Dermis microvascular lymphatic vessel endothelial cell (primary cell): Measurements from ENCODE around the gene TOB2. TPM values are rescaled to one million over a fixed set of nuclear protein-coding genes. Genes with fewer than 3 reads are reported as not detected.

Experiments used
- DNase-seq, 2 donors: peaks; one replicate each; pipeline versions ENCODE4 v3.0.0 to v3.0.0-alpha.2; 2010; ENCODE audit warnings: low read depth in 2 of 2
- total RNA-seq: library from RNA; depleted of rRNA; stranded (reverse); fragments of >200 nt; gene quantifications from 2 replicates; pipeline ENCODE4 v1.2.1, GENCODE V29; 2014

The TOB2 gene, protein sequence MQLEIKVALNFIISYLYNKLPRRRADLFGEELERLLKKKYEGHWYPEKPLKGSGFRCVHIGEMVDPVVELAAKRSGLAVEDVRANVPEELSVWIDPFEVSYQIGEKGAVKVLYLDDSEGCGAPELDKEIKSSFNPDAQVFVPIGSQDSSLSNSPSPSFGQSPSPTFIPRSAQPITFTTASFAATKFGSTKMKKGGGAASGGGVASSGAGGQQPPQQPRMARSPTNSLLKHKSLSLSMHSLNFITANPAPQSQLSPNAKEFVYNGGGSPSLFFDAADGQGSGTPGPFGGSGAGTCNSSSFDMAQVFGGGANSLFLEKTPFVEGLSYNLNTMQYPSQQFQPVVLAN
- total RNA-seq, result 11.3 and 17.7 TPM in 2 replicates

DNA sequence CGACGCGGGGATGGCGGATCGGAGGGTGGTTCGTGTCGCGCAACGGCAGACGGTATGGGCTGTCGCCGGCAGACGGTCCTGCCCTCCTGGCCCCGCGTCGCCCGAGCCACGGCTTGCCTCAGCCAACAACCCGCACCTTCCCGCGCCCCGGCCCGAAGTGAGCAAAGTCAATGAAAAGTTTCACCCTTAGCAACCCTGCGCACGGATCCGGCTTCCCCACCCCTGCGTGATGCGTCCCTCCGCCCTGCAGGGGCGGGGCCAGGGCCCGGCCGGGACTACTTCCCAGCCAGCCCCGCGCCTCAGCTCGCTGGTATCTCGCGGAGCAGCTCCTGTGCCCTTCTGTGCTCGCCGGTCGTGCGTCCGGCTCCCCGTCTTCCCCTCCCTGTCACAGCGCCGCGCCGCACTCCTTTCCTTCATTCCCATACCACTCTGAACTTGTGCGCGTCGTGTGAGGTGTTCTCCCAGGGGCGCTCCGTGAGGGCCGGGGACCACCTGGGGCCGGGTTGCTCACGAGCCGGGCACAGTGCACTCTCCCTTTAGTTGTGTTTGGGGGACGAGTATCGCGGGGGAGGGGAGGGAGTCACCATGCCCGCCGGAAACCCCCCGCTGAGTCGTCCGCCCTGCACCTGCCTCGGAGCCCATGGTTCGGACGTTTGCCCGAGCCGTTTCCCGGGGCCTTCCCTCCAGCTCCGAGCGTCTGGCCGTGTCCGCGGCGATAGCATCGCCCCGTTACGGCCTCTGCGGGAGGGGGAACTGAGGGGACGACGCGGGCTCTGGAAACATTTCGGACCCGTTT lies at the start of gene TOB2:
Gene TOB2, minus strand, starts transcription at position 163 of the 796 bp plus-strand sequence. CDS start 9,456 bp downstream, outside the sequence.
- peak; percentile 91 to 97 for DNase-seq

DNA sequence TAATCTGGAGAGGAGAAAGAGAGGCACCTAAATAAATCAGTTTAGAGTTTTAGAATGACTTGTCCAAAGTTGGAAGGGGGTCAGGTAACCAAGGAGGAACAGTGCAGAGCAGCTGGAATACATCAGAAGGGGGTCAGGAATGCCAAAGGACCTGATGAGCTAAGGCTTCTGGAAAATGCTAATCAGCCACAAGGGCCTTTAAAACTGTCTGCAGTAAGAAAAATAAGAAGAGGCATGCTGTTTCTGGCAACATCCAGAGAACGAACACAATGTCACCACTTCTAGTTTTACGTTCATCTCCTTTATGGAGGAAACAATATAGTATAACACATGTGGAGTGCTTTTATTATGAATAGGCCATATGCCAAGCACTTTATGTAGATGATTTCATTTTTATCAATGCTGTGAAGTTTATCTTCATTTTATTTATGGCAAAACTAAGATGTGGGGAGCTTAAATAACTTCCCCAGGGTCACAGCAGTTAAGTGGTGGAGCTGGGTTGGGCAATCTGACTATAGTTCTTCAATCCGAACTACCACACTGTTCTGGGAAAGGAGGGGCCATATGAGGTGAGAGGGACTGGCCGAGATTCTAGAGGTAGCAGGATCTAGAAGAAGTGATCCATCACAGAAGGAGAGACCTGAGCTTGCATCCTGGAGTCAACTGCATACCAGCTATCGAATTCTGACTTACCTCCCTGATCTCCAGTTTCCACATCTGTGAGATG lies 44.9 kb upstream of the TOB2 start:
- DNase-seq, result no peak

DNA sequence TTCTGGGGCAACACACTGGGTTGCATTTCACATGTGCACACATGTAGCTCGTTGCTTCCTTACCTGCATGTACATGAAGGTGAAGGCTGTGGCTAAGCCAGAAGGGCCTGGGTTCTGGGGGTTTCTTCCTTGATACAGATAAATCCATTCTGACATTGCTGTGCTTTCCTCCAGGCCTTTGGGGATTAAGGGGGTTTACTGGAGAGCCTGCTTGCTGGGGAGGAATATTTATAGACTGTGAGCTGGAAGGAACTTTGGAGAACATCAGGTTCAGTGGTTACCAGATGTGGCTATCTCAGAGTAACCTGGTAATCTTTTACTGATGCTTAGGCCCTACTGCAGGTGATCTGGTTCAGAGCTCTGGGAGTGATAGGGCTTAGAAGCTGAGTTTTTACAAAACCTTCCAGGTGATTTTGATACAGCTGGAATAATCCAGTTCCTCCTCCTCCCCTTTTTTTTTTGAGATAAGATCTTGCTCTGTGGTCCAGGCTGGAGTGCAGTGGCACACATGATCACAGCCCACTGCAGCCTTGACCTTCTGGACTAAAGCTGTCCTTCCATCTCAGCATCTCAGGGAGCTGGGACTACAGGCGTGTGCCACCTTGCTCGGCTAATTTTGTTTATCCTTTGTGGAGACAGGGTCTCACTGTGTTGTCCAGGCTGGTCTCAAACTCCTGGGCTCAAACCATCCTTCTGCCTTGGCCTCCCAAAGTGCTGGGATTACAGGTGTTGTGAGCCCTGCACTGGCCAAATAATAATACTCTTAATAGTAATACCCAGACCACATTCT lies 42.2 kb upstream of the TOB2 start:
- no peak for DNase-seq

DNA sequence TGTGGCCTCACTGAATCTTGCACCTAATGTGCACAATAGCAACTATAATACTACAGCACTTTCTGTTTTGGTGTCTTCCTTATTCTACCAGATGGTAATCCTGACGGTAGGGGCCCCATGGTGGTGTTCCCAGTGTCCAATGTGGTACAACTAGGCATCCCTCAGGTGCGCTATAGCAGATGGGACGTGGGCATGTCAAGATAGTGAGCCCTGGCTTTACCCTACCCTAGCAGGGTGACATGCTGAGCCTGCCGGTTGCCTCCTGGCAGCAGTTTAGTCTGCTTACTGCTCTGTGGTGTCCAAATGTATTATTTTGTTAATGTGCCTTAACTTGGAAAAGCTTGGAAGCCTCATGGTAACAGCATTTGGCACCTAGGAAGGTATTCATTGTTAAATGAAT lies 41.5 kb upstream of the TOB2 start:
- DNase-seq, result no peak

DNA sequence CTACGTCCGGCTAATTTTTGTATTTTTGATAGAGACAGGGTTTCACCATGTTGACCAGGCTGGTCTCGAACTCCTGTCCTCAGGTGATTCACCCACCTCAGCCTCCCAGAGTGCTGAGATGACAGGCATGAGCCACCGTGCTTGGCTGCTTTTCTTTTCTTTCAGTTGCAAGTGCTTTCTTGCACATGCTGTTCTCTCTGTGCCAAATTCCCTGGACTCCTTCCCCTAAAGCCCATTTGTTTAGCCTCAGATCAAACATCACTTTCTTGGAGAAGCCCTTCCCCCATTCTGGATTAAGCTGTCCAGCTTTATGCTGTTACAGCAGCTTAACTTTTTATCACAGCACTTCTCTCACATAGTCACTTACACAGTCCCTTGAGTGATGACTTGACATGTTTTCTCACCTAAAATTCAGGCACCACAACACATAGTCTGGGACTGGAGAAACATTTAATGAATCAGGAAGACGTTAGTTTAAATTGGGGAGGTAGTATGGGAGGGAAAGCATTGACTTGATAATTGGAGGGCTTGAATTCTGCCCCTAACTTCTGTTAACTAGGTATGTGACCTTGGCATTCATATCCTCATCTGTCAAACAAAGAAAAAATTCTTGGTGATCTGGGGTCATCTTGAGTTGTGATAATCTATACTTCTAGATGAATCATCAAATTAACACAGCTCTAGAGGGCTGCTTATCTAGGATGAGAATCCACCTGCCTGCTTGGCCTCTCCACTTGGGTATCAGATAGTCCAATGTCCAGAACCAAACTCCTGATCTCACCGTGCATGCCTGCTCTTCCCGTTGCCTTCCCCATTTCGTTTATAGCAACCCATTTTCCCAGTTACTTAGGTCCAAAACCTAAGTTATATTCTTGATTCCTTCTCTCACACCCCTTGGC lies 40.7 kb upstream of the TOB2 start:
- no peak for DNase-seq

DNA sequence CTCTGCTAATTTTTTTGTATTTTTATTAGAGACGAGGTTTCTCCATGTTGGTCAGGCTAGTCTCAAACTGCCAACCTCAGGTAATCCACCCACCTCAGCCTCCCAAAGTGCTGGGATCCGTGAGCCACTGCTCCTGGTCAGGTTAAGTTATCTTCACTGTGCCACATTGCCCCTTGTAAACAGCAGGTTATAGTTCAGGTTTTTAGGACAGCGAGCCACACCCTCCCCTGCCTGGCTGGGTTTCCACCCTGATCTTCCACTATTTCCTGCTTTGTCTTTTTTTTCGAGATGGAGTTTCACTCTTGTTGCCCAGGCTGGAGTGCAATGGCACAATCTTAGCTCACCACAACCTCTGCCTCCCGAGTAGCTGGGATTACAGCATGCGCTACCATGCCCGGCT lies 38.4 kb upstream of the TOB2 start:
- no peak for DNase-seq

DNA sequence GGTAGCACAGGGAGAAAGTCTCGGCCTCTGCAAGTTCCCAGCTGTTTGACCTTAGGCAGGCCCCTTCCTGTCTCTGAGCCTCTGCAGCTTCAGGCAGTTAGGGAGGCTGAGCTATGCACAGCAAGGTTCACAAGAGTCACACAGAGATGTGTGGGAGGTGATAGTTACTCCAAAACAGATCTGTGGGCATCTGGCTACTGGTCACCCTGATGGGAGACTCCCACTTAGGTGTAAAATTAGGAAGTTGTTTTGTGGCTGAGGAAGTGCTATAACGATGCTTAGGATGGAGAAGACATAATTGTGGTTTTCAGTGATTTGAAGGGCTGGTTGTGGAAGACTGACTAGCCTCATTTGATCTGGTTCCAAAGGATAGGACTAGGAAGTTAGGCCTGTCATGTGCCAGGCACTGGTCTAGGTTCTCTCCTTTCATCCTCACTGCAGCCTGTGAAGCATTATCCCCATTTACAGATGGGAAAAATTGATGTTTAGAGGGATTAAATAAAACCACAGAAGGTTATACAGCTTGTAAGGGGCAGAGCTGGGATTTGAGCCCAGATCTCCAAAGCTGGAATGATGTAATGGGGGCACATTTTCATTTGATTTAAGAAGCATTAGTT lies 35.8 kb upstream of the TOB2 start:
- DNase-seq, result no peak

DNA sequence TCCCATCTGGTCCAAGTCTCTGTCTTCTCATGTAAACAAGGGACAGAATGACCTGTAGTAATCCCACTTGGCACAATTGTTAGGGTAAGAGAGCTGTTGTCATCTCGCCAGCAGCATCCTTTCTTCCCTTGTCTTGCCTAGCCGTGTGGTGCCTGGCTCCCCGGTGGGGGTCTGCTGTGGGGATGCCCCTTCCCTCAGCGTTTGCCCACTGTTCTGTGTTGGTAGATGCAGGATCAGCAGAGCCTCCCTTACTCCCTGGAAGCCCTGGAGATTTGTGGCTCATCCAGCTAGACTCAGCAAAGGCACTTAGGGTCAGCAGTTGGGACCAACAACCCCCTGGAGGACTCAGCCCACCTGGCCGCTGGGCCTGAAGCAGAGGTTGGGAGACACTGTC lies 35.3 kb upstream of the TOB2 start:
- no peak for DNase-seq

DNA sequence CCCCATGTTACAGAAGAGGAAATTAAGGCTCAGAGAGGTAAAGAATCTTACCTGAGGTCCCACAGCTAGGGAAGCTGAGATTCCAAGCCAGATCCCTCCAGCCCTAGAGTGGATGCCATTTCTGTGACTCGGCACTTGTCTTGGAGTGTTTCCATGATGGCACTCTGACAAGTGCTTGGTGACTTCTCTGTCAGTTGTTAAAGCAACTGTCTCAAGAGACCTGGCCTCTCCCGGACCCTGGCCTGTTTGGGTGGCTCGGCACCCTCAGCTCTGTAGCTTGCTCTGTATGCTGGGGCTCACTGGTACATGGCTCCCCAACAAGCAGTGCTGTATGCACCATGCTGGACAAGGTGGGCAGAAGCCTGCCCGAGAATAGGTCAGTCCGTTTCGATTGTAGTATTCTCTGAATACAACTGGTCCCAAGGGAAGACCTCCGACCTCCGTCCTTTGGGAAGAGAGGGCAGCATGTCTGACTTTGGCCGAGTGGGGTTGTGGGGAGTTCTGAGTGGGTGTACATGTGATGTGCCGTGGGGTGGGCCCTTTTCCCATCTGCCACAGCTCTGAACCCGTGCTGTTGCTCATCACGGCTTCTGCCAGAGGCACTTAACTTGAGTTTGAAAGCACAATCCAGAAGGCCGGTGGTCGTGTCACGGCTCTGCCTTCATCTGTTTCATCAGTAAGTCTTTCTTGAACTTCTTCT lies 34.7 kb upstream of the TOB2 start:
- DNase-seq, result no peak

DNA sequence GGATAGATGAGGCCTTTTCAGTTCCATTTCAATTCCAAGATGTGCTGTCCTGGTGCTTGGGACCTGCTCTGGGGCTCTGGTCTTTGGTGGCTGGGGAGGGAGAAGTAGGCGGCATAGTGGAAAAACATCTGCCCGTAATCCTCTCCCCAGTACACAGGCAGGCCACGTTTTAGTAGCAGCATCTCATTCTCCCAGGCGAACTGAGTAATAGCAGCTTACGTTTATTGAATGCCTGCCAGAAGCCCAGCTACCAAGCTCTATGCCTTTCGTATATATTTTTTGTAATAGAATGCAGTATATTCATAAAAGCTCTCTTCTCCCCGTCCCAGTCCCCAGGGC lies 33.8 kb upstream of the TOB2 start:
- DNase-seq, result no peak

DNA sequence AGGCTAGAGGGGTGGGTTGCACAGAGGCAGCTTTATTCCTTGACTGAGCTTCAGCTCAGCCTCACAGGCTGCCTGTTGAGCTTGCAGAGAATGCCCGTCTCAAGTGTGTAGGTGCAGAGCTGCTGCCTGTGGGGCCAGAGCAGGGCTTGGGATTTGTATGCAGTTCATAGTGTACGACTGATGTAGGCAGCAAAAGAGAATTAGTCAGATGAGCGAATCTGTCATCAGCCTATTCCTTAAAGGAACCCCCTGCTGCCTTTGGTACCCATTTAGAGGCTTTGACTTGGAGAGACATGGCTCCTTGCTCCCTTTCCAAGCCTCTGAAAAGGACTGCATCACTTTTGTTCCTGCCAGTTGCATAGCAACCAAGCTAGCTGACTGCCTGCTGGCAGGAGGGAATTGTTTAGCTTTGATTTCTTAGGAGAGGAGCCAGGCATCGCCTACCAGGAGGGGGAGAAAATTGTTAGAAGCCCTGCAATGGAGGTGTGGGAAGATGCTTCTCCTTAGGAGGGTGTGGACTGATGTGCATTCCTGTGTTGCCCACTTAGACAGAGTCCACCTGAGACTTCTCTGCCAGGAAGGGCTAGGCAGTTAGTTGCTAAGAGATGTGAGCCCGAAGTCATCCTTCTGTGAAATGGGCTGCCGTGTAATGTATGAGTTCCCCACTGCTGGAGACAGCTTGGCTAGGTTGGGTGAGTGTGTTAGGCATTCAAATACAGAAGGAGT lies 33.2 kb upstream of the TOB2 start:
- peak in 1 of 2 donors; percentile 14 for DNase-seq

DNA sequence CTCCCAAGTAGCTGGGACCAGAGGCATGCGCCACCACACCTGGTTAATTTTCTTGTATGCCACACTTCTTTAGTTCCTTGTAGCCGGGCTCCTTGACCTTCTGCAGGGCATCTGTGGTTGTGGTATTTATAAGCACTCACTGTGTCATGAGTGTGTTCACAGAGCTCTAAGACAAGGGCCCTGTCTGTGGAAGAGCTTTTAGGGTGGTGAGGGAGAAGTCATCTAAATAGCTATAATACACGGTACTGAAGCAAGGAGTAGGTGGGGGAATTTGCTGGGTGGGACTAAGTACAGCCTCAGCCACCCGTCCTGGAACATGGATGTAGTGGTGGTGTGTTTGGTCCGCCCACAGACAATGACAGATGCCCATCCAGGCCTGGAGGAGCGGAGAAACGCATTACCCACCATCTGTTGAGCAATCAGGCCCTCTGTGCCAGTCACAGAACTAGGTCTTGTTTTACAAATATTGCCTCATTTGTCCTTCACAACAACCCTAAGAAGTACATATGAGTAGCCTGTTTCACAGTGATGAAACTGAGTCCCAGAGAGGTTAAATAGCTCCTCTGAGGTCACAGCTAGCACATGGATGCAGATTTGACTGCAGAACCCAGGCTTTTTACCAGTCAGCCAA lies 32.4 kb upstream of the TOB2 start:
- DNase-seq, result no peak

DNA sequence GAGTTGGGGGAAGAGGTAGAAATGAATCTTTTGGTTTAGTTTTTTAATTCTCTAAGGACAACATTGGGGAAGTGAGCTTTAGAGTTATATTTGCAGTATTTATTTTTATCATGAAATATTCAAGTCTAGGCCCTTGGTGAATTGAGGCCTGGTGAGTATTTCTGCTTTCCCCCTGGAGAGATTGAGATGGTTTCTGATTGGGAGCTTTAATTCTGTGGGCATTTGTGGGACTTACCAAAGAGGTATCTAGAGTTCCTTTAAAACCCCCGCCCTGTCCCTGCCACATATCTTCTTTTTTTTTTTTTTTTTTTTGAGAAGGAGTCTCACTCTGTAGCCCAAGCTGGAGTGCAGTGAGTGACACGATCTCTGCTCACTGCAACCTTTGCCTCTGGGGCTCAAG lies 31.9 kb upstream of the TOB2 start:
- DNase-seq, result no peak

DNA sequence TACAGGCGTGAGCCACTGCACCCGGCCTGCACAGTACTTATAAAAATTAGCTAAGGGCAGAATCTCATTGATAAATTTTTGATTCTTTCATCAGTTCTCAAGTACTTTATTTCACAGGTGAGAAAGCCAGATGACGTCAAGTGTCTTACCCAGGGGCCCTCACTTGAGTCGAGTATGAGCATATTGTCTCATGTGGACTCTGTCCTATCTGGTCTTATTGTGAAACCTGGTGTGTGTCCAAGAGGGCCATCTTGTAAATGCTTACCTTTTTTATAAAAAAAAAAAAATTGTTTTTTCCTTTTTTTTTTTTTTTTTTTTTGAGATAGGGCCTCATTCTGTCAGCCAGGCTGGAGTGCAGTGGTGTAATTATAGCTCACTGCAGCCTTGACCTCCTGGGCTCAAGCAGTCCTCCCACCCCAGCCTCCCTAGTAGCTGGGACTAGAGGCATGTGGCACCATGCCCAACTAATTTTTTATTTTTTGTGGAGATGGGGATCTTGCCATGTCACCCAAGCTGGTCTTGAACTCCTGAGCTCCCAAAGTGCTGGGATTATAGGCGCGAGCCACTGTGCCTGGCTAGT lies 28.4 kb upstream of the TOB2 start:
- DNase-seq, result no peak

DNA sequence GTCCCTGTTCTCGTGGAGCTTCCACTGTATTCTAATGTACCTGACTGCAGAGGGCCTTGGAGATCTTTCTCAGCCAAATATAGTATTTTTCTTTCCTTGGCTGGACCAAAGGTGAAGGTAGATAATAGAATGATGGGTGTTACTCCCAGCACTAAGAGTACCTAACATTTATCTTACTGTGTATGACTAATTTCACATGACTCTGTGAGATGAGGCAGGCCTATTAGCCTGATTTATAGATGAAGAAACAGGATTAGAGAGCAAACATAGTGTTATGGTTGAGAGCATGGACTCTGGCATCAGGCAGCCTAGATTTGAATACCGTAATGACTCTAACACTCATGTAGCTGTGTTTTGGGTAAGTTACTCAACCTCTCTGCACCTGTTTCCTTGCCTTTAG lies 25.0 kb upstream of the TOB2 start:
- DNase-seq, result no peak

DNA sequence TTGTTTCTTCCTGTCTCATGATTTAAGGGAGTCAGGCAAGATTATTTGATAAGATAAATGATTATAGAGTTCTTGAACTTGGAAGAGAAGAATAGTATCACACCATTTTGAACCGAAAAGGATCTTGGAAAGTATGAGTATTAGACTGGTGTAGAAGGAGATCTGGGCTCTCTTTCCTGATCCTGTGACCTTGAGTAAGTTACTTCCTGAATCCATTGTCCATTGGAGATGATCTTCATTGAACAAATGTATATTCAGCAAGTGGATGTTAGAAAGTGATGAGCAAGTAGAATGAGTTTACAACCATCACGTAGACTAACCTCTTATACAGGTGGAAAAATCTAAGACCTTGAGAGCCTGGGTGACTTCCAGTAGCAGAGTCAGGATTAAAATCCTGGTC lies 24.3 kb upstream of the TOB2 start:
- no peak for DNase-seq

DNA sequence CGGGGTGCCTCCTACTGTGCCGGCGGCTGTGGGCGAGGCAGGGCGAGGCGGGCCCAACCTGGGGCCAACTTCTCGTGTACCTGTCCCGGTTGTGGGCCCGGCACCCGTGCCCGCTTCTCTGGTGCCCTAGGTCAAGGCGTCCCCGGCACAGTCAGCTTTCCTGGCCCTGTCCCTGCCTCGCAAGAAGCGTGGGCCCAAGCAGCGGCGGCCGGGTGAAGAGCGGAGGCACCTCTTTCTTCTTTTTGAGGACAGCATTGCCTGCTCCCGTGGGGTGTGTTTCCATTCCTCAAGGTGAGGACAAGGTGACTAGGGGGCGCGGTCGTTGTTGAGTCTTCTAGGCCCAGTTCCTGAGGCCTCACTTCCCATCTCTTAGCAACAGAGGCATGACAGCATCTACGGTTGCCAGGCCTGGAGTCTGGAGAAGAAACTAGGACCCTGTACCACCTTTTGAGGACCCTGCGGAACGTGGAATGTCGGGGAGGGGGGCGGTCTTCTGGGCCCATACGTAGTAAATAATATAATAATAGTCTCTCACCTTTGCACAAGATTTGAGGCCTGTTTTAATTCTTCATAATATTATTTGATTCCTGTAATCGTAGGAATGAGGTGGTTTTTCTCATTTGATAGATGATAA lies 22.7 kb upstream of the TOB2 start:
- DNase-seq, result peak in 1 of 2 donors; percentile 36
